Psoas muscle (tissue), 8 donors: ENCODE measurements around the gene TUBAL3. TPM values are rescaled to one million over a fixed set of nuclear protein-coding genes. Genes with fewer than 3 reads are reported as not detected.
A peak's percentile ranks its signal among the peaks of the same experiment; 100 is the strongest.

ENCODE experiments used
- ATAC-seq, 4 donors: fragments of 200-7000 bp; cut with Tn5 transposase; one replicate each; pipeline ENCODE4 v1.9.1; 2020; ENCODE audit warnings: moderate library complexity in 3 of 4, mild to moderate bottlenecking in 2 of 4
- DNase-seq, 2 donors: peaks; one replicate each; pipeline ENCODE4 v3.0.0-alpha.2; 2020
- H3K27ac ChIP-seq: fragments of 200-600 bp; one replicate; pipeline ENCODE4 v1.8.0; 2022
- H3K27me3 ChIP-seq, 3 donors: fragments of 200-600 bp in 1 of 3; one replicate each; pipeline versions ENCODE4 v1.6.1 to v1.8.0; 2013 to 2022; ENCODE audit warnings: low read length in 2 of 3, mild to moderate bottlenecking in 2 of 3, moderate library complexity in 1 of 3; ENCODE audit not compliant: insufficient read depth in 3 of 3
- H3K36me3 ChIP-seq, 2 donors: fragments of 200-600 bp in 1 of 2; one replicate each; pipeline versions ENCODE4 v1.6.1 to v1.8.0; 2013 to 2022; ENCODE audit warnings: low read depth in 1 of 2, mild to moderate bottlenecking in 1 of 2, moderate library complexity in 1 of 2; ENCODE audit not compliant: insufficient read depth in 1 of 2
- H3K4me1 ChIP-seq: fragments of 200-600 bp; one replicate; pipeline ENCODE4 v1.8.0; 2022
- H3K4me3 ChIP-seq: fragments of 200-600 bp; one replicate; pipeline ENCODE4 v1.8.0; 2022; ENCODE audit warnings: mild to moderate bottlenecking
- H3K9me3 ChIP-seq: fragments of 200-600 bp; one replicate; pipeline ENCODE4 v1.8.0; 2022
- CTCF ChIP-seq: fragments of 200-600 bp; IDR thresholded peaks from one replicate; pipeline ENCODE4 v1.8.0; 2022; ENCODE audit warnings: antibody characterized with exemption
- WGBS, 3 donors: extraction: QIAGEN DNeasy Blood & Tissue Kit; methylation state at CpG; one replicate each; pipeline versions ENCODE4 v1.1.6 to v1.1.7; 2013; 5-methylcytosine and 5-hydroxymethylcytosine counted together
- intact Hi-C, 2 donors: fragments of 100-400 bp; cut with DNase I; formaldehyde crosslinking; loops; one replicate each; pipeline versions ENCODE4 v1.11.0 to v1.14.2; 2022
- polyA plus RNA-seq, 3 donors: library from polyadenylated mRNA; stranded (reverse); fragments of 200-250 nt; gene quantifications; one replicate each; pipeline ENCODE4 v1.2.3, GENCODE V29; 2013
- total RNA-seq, 4 donors: library from RNA; stranded (reverse); fragmentation: NEBNext Ultra II Directional in 2 of 4; extraction: Animal tissue kit (Norgen Biotek cat#: 25700) in 2 of 4; gene quantifications; one replicate each; pipeline versions ENCODE4 v1.2.1 to v1.2.4, GENCODE V29; 2021 to 2023
- donor health status: healthy with polysubstance abuse.
- donor health status: DM: no; HTN: no; CAD: no; lungs with moderate emphysema.
- donor health status: Bipolar disorder and iron deficiency.
- donor health status: healthy.
- donor health status: DM: yes; HTN: yes; CAD: no.
- donor health status: DM: no; HTN: no; CAD: no.
- donor health status: DM: no; HTN: no; CAD: no.
- donor health status: DM: yes; HTN: yes; CAD: no.

The TUBAL3 gene
- total and polyA plus RNA-seq, 7 donors = 0.06 to 0.23 (median 0.15) TPM; not detected in 2

GRCh38 chr10:5423771-5424170 lies 19.1 kb upstream of the TUBAL3 start:
- Histone ChIP-seq H3K27me3 (no peaks in the 10 kb centered on the region), H3K4me1 (peaks cover 7% of the 10 kb centered on the region), H3K27ac (no peak overlapping the region), H3K36me3 (peaks cover 0 to 6% of the 10 kb centered on the region in 2 donors), H3K4me3 (no peak overlapping the region), H3K9me3 (no peaks in the 10 kb centered on the region)
- intact Hi-C loops = no loop called here
- no peak for TF ChIP-seq CTCF
- no peak for ATAC-seq
- no peak for DNase-seq
- WGBS, 3 donors = 33 to 38% (median 34%) methylated on average over 2 of the region's 2 CpGs

- Histone ChIP-seq H3K4me1 (peaks cover 17% of the 10 kb centered on the region), H3K27ac (no peak overlapping the region), H3K27me3 (no peaks in the 10 kb centered on the region), H3K9me3 (peaks cover 8% of the 10 kb centered on the region), H3K4me3 (no peak overlapping the region), H3K36me3 (no peaks in the 10 kb centered on the region)
- intact Hi-C loops = no loop called here
- ATAC-seq (no peak), DNase-seq (no peak)
- WGBS, 3 donors = 73 to 95% (median 78%) methylated on average over 3 of the region's 3 CpGs
- TF ChIP-seq CTCF = no peak
These were observed 15.0 kb upstream of the TUBAL3 start for GRCh38 chr10:5419466-5420094.

- H3K9me3 ChIP-seq = peaks cover 8% of the 10 kb centered on the region
- no peaks in the 10 kb centered on the region for H3K27me3 ChIP-seq
- ATAC-seq (no peak), DNase-seq (no peak)
- no peak overlapping the region for H3K27ac ChIP-seq
- H3K36me3 ChIP-seq = no peaks in the 10 kb centered on the region
- TF ChIP-seq CTCF = no peak
- no peak overlapping the region for H3K4me3 ChIP-seq
- H3K4me1 ChIP-seq = peaks cover 24% of the 10 kb centered on the region
- intact Hi-C loops = no loop called here
These were observed 14.0 kb upstream of the TUBAL3 start for GRCh38 chr10:5418584-5418983.

GRCh38 chr10:5416981-5417380 lies 12.4 kb upstream of the TUBAL3 start:
- no peaks in the 10 kb centered on the region for H3K27me3 ChIP-seq
- H3K27ac ChIP-seq = peak overlapping the region; percentile 80
- H3K9me3 ChIP-seq = peaks cover 8% of the 10 kb centered on the region
- no peaks in the 10 kb centered on the region for H3K36me3 ChIP-seq
- ATAC-seq (peak; percentile 80 to 83 (median 82)), DNase-seq (peak; percentile 73 to 92)
- peak overlapping the region; percentile 28 for H3K4me3 ChIP-seq
- peaks cover 26% of the 10 kb centered on the region for H3K4me1 ChIP-seq
- no peak for TF ChIP-seq CTCF
- 38 to 53% (median 43%) methylated on average over 11 of the region's 11 CpGs for WGBS, 3 donors
- intact Hi-C loops = no loop called here
